Heart right ventricle (tissue), 16 donors: ENCODE data around the gene KLRG1. TPM values are rescaled to one million over a fixed set of nuclear protein-coding genes. Genes with fewer than 3 reads are reported as not detected.

Source experiments
- ATAC-seq, 8 donors: fragments of 200-7000 bp; cut with Tn5 transposase; one replicate each; pipeline ENCODE4 v1.9.1; 2020; ENCODE audit warnings: mild to moderate bottlenecking in 8 of 8, moderate library complexity in 8 of 8, moderate number of reproducible peaks in 1 of 8
- DNase-seq, 2 donors: peaks; one replicate each; pipeline ENCODE4 v3.0.0-alpha.2; 2020
- H3K27ac ChIP-seq, 10 donors: fragments of 200-600 bp; sonication (generic) in 2 of 10; one replicate each; pipeline versions ENCODE4 v1.5.0 to v1.8.0; 2020 to 2022; ENCODE audit warnings: mild to moderate bottlenecking in 3 of 10
- H3K27me3 ChIP-seq, 7 donors: fragments of 200-600 bp; one replicate each; pipeline ENCODE4 v1.8.0; 2021 to 2022; ENCODE audit warnings: mild to moderate bottlenecking in 2 of 7
- H3K36me3 ChIP-seq, 9 donors: fragments of 200-600 bp; sonication (generic) in 1 of 9; one replicate each; pipeline versions ENCODE4 v1.5.0 to v1.8.0; 2020 to 2022; ENCODE audit warnings: mild to moderate bottlenecking in 2 of 9
- H3K4me1 ChIP-seq, 9 donors: fragments of 200-600 bp; sonication (generic) in 1 of 9; one replicate each; pipeline versions ENCODE4 v1.5.0 to v1.8.0; 2020 to 2022; ENCODE audit warnings: mild to moderate bottlenecking in 4 of 9
- H3K4me3 ChIP-seq, 10 donors: fragments of 200-600 bp; sonication (generic) in 2 of 10; one replicate each; pipeline versions ENCODE4 v1.5.0 to v1.8.0; 2020 to 2022; ENCODE audit warnings: mild to moderate bottlenecking in 7 of 10, moderate library complexity in 2 of 10
- H3K9me3 ChIP-seq, 11 donors: fragments of 200-600 bp in 10 of 11; sonication (generic) in 2 of 11; one replicate each; pipeline versions ENCODE4 v1.5.0 to v1.8.0; 2013 to 2022; ENCODE audit warnings: mild to moderate bottlenecking in 2 of 11, control low read depth in 1 of 11, moderate library complexity in 1 of 11
- WGBS, 2 donors: extraction: QIAGEN DNeasy Blood & Tissue Kit; methylation state at CpG; one replicate each; pipeline ENCODE4 v1.1.7; 2013; ENCODE audit warnings: inconsistent platforms in 1 of 2; 5-methylcytosine and 5-hydroxymethylcytosine counted together
- intact Hi-C, 10 donors: fragments of 100-400 bp; cut with DNase I; formaldehyde crosslinking; loops; one replicate each; pipeline versions ENCODE4 v1.11.1 to v1.14.2; 2022
- polyA plus RNA-seq, 2 donors: library from polyadenylated mRNA; stranded (reverse); fragments of 200-250 nt; gene quantifications; one replicate each; pipeline ENCODE4 v1.2.3, GENCODE V29; 2013
- total RNA-seq, 10 donors: library from RNA; stranded (reverse); fragmentation: NEBNext Ultra II Directional in 3 of 10; extraction: Animal tissue kit (Norgen Biotek cat#: 25700) in 3 of 10; gene quantifications; one replicate each; pipeline versions ENCODE4 v1.2.1 to v1.2.4, GENCODE V29; 2021 to 2023
- TF ChIP-seq, protein P1 (sequence below), 9 donors: fragments of 200-600 bp; sonication (generic) in 2 of 9; IDR thresholded peaks; one replicate each; pipeline versions ENCODE4 v1.5.0 to v1.8.0; 2021 to 2022; ENCODE audit warnings: antibody characterized with exemption in 9 of 9, mild to moderate bottlenecking in 5 of 9, moderate library complexity in 1 of 9
- donor health status: Arrhythmogenic right ventricular cardiomyopathy.
- donor health status: ischemic (EF 13 %, LVEDD 7.1; RV severe dilation, severe dysfunction).
- donor health status: healthy with polysubstance abuse.
- donor health status: DM: no; HTN: yes; CAD: no.
- donor health status: DM: no; HTN: no; CAD: no.
- donor health status: ischemic (EF 25% LVEDD 6.9; RV normal size, moderate dysfunction).
- donor health status: ischemic (EF 25% LVEDD 5.7; RV mildly dilated, moderate dysfunction).
- donor health status: healthy.
- donor health status: DM: yes; HTN: yes; CAD: no.
- donor health status: Ischemic cardiomyopathy.
- donor health status: ischemic (EF 35%, LVEDD 5.7; RV mildly dilated, moderate dysfunction).
- donor health status: nonischemic (EF 11% LVEDD 7.7; RV severe dilation, severe dysfunction).
- donor health status: DM: yes; HTN: yes; CAD: no.
- donor health status: PGD.
- donor health status: ischemic (EF 29% LVEDD 5.4; RV normal size, mild dysfunction).
- donor health status: nonischemic (EF 23%, LVEDD 6.1; RV moderate dilation, normal function).

The KLRG1 gene
- total and polyA plus RNA-seq, 12 donors: 1.7 to 9.2 (median 3.9) TPM

- ATAC-seq (peak in 1 of 8 donors; percentile 0), DNase-seq (no peak)
- 0 to 1% methylated on average over 7 of the region's 7 CpGs for WGBS, 2 donors
- Histone ChIP-seq H3K36me3 (peaks cover 0 to 23% (median 3%) of the 10 kb centered on the region in 9 donors), H3K4me3 (peak overlapping the region; percentile 54 to 89 (median 75)), H3K27me3 (no peaks in the 10 kb centered on the region), H3K9me3 (peaks cover 0 to 10% (median 0%) of the 10 kb centered on the region in 11 donors), H3K27ac (peak overlapping the region; percentile 86 to 98 (median 96)), H3K4me1 (peaks cover 7 to 46% (median 27%) of the 10 kb centered on the region in 9 donors)
- intact Hi-C loops: loop anchor here in 7 of 10 donors (1.0 to 5.0 kb wide), 4 partner anchors 41 to 89 kb away; no protein-coding TSS in a partner anchor
- TF ChIP-seq, protein P1, sequence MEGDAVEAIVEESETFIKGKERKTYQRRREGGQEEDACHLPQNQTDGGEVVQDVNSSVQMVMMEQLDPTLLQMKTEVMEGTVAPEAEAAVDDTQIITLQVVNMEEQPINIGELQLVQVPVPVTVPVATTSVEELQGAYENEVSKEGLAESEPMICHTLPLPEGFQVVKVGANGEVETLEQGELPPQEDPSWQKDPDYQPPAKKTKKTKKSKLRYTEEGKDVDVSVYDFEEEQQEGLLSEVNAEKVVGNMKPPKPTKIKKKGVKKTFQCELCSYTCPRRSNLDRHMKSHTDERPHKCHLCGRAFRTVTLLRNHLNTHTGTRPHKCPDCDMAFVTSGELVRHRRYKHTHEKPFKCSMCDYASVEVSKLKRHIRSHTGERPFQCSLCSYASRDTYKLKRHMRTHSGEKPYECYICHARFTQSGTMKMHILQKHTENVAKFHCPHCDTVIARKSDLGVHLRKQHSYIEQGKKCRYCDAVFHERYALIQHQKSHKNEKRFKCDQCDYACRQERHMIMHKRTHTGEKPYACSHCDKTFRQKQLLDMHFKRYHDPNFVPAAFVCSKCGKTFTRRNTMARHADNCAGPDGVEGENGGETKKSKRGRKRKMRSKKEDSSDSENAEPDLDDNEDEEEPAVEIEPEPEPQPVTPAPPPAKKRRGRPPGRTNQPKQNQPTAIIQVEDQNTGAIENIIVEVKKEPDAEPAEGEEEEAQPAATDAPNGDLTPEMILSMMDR (IDR thresholded peaks at IDR 0.05): no peak
These were observed 39.2 kb upstream of the KLRG1 start for GRCh38 chr12:8950221-8950527.

- Histone ChIP-seq H3K4me1 (peaks cover 7 to 46% (median 27%) of the 10 kb centered on the region in 9 donors), H3K27ac (peak overlapping the region; percentile 86 to 98 (median 96)), H3K27me3 (no peaks in the 10 kb centered on the region), H3K4me3 (peak overlapping the region in 9 of 10 donors; percentile 54 to 89 (median 76)), H3K36me3 (peaks cover 0 to 16% (median 0%) of the 10 kb centered on the region in 9 donors), H3K9me3 (peaks cover 0 to 12% (median 0%) of the 10 kb centered on the region in 11 donors)
- 28% methylated on average over 9 of the region's 9 CpGs for WGBS, 2 donors
- no peak for ATAC-seq
- TF ChIP-seq, protein P1 (IDR thresholded peaks at IDR 0.05): peak in 1 of 9 donors; percentile 17
- intact Hi-C loops: loop anchor here in 7 of 10 donors (1.0 to 5.0 kb wide), 4 partner anchors 40 to 88 kb away; no protein-coding TSS in a partner anchor
- DNase-seq: no peak
These were observed 38.5 kb upstream of the KLRG1 start for GRCh38 chr12:8950702-8951478.

DNA sequence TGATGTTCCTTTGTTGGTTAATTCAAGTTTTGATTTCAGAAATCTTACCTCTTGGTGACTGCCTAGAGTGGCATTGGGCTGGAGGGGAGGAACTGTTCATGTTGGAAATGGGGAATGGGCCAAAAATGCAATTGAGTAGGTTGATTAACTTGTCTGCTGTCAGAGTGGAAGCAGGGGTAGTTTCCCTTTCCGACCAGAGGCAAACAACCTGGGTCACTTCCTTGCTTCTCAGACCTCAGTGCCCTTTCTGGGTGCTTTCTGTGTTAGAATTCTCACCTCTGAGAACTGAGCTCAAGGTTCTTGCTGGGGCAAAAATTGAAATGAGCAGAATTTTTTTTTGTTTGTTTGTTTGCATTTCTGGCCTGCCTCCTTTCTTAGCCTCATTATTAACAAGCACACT, 37.6 kb upstream of the KLRG1 start:
- ATAC-seq (no peak), DNase-seq (no peak)
- H3K9me3 ChIP-seq: peaks cover 0 to 16% (median 0%) of the 10 kb centered on the region in 11 donors
- H3K4me3 ChIP-seq: peak overlapping the region in 1 of 10 donors; percentile 74
- intact Hi-C loops: loop anchor here in 7 of 10 donors (2.0 to 5.0 kb wide), 3 partner anchors 39 to 87 kb away; no protein-coding TSS in a partner anchor
- H3K27ac ChIP-seq: peak overlapping the region in 3 of 10 donors; percentile 1 to 98 (median 94)
- no peaks in the 10 kb centered on the region for H3K27me3 ChIP-seq
- TF ChIP-seq, protein P1 (IDR thresholded peaks at IDR 0.05): no peak
- peaks cover 7 to 38% (median 27%) of the 10 kb centered on the region in 9 donors for H3K4me1 ChIP-seq
- H3K36me3 ChIP-seq: peaks cover 0 to 10% (median 0%) of the 10 kb centered on the region in 9 donors
- WGBS, 2 donors: 67 to 71% methylated on average over 1 of the region's 1 CpG

- intact Hi-C loops: loop anchor here in 4 of 10 donors (2.0 to 5.0 kb wide), 2 partner anchors 83 to 85 kb away; no protein-coding TSS in a partner anchor
- Histone ChIP-seq H3K9me3 (peaks cover 0 to 16% (median 0%) of the 10 kb centered on the region in 11 donors), H3K27ac (peak overlapping the region in 1 of 10 donors; percentile 64), H3K4me3 (no peak overlapping the region), H3K4me1 (peaks cover 2 to 17% (median 9%) of the 10 kb centered on the region in 9 donors), H3K27me3 (no peaks in the 10 kb centered on the region), H3K36me3 (peaks cover 0 to 10% (median 0%) of the 10 kb centered on the region in 9 donors)
- peak in 1 of 2 donors; percentile 15 for DNase-seq
- TF ChIP-seq, protein P1 (IDR thresholded peaks at IDR 0.05): no peak
- WGBS, 2 donors: 84 to 85% methylated on average over 8 of the region's 8 CpGs
- ATAC-seq: no peak
These were observed 35.5 kb upstream of the KLRG1 start for GRCh38 chr12:8953773-8954402.
